ENCODE data around the gene TEAD3.
A peak's percentile ranks its signal among the peaks of the same experiment; 100 is the strongest.
"Not testable (repeated sequence)": the region's sequence is repeated elsewhere in the genome, so short reads cannot be mapped to it uniquely, and the experiment has no call there.

The TEAD3 gene

DNA sequence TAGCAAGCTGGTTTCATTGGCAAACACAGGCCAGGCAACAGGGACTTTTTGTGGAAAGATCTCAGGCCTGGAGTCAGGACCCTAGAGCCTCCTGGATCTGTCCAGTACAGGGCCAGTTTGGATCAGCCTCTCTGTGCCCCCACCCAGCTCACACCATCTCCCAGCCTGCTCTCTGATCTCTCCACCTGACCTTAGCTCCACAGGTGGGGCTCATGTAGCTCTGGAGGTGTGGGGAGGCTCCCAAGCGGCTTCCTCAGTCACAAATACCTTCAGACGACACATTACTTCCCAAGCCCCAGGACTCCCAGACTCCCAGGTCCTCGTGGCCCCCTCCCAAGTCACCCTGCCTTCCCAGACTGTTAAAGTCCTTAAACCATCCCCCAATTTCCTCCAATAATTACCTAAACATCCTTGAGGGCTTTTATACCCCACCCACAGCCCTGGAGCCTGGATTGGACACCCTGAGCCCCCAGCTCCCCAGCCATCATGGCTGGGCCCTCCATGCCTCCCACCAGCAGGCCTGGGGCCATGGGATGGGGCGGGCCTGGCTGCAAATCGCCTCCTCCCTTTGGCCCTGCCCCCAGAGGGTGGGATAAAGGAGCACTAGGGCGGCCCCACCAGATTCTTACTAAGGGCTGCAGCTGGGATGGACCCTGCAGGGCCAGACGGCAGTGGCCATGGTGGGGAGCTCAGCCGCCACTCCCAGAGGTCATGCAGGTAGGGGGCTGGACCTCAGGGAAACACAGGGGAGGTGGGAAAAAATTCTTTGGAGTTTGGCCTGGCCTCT, 60.6 kb downstream of the TEAD3 start:
- no peak for DNase-seq (ENCODE audit: low read depth)
- no peak for TF ChIP-seq MYC (IDR thresholded peaks at IDR 0.05; ENCODE audit: low read depth, low read length)
- TF ChIP-seq, protein P1, sequence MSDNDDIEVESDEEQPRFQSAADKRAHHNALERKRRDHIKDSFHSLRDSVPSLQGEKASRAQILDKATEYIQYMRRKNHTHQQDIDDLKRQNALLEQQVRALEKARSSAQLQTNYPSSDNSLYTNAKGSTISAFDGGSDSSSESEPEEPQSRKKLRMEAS (IDR thresholded peaks at IDR 0.05; ENCODE audit: low read depth, low read length) = no peak
- TF ChIP-seq, protein P2, sequence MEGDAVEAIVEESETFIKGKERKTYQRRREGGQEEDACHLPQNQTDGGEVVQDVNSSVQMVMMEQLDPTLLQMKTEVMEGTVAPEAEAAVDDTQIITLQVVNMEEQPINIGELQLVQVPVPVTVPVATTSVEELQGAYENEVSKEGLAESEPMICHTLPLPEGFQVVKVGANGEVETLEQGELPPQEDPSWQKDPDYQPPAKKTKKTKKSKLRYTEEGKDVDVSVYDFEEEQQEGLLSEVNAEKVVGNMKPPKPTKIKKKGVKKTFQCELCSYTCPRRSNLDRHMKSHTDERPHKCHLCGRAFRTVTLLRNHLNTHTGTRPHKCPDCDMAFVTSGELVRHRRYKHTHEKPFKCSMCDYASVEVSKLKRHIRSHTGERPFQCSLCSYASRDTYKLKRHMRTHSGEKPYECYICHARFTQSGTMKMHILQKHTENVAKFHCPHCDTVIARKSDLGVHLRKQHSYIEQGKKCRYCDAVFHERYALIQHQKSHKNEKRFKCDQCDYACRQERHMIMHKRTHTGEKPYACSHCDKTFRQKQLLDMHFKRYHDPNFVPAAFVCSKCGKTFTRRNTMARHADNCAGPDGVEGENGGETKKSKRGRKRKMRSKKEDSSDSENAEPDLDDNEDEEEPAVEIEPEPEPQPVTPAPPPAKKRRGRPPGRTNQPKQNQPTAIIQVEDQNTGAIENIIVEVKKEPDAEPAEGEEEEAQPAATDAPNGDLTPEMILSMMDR (IDR thresholded peaks at IDR 0.05; ENCODE audit: low read depth, low read length) = no peak
- no peak for TF ChIP-seq POLR2A (IDR thresholded peaks at IDR 0.05; ENCODE audit: extremely low read depth, insufficient read length)
- H3K4me3 ChIP-seq (ENCODE audit: low read depth, low read length) = no peak overlapping the region

DNA sequence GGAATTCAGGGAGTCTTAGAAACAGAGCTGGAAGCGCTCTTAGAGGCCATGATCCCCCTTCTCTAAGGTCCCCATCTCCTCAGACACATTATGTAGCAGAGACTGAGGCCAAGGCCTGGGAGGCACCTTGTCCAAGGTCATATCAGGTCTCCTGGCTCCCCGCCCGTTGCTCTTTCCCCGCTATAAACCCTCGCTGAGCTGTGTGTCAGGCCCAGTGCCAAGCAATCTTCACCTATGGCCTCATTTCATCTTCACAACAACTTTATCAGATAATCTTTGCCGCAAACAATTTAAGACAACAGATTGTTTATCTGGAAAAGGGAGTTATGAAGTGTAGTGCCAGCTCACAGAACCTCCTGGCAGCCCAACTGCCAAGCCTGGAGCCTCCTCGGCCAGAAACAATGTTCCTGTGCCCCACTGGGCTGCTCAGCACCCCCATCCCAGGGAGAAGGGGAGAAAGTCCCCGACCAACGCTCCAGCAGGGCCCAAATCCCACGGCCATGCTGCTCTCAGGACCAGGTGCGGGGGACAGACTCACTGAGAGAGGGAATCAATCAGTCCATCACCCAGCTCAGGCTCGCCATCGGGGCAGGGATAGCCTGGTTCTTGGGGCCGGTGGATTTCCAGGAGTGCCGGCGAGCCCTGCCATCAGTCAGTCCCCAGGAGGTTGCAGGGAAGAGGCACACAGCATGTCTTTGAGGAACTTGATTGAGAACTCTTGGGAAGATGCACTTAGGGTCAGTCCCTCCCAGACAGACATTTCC, 61.6 kb downstream of the TEAD3 start:
- no peak for DNase-seq (ENCODE audit: low read depth)
- H3K4me3 ChIP-seq (ENCODE audit: low read depth, low read length) = no peak overlapping the region
- TF ChIP-seq MYC (IDR thresholded peaks at IDR 0.05; ENCODE audit: low read depth, low read length) (no peak), POLR2A (IDR thresholded peaks at IDR 0.05; ENCODE audit: extremely low read depth, insufficient read length) (no peak)
- TF ChIP-seq, protein P1 (IDR thresholded peaks at IDR 0.05; ENCODE audit: low read depth, low read length) = no peak
- TF ChIP-seq, protein P2 (IDR thresholded peaks at IDR 0.05; ENCODE audit: low read depth, low read length) = no peak

DNA sequence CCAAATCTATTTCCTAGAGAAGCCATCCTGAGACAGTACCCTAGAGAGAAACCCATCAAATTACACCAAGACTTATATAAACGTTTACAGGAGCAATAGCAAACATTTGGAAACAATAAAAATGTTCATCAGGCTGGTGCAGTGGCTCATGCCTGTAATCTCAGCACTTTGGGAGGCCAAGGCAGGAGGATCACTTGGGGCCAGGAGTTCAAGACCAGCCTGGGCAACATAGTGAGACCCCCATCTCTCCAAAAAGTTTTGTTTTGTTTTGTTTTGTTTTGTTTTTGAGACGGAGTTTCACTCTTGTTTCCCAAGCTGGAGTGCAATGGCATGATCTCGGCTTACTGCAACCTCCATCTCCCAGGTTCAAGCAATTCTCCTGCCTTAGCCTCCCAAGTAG, 64.2 kb downstream of the TEAD3 start:
- H3K4me3 ChIP-seq (ENCODE audit: low read depth, low read length); DNase-seq (ENCODE audit: low read depth): not testable (repeated sequence)

DNA sequence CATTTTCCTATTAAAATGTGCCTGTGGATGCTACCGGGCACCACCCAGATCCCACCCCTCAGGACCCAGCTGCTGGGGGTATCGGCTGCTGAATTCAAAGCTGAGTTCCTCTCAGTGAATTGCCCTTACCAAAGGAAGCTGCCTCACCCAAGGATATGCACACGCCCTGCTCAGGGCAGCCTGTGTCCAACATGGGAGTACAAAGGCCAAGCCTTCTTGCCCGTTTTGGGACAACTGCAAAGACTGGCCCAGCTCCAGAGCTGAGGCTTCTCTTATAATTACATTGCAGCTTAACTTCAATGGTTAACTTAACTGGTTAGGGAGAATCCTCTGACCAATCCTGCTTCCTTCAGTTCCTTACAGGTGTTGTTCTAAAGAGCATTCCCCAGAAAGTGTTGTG, 64.6 kb downstream of the TEAD3 start:
- H3K4me3 ChIP-seq (ENCODE audit: low read depth, low read length) = no peak overlapping the region
- no peak for TF ChIP-seq MYC (IDR thresholded peaks at IDR 0.05; ENCODE audit: low read depth, low read length)
- TF ChIP-seq POLR2A (IDR thresholded peaks at IDR 0.05; ENCODE audit: extremely low read depth, insufficient read length) = no peak
- TF ChIP-seq, protein P2 (IDR thresholded peaks at IDR 0.05; ENCODE audit: low read depth, low read length) = no peak
- TF ChIP-seq, protein P1 (IDR thresholded peaks at IDR 0.05; ENCODE audit: low read depth, low read length) = no peak
- DNase-seq (ENCODE audit: low read depth) = no peak

DNA sequence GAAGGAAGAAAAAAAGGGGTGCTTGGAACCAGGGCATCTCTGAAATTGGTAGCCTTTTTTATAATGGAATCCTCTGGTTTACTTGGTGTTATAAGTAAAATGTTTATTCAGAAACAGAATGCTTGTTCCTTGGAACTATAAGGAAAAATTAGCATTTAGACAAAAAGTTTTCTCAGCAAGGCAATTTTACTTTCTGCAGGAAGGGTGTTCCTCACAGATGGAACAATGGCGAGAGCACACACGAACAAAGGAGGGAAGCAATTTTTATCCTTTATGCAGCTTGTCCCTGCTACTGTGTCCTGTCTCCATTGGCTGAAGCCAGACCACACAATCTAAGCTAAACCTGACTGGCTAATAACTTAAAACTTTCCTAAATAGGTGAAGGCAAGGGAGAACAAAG, 67.4 kb downstream of the TEAD3 start:
- TF ChIP-seq, protein P1 (IDR thresholded peaks at IDR 0.05; ENCODE audit: low read depth, low read length) = no peak
- TF ChIP-seq, protein P2 (IDR thresholded peaks at IDR 0.05; ENCODE audit: low read depth, low read length) = no peak
- TF ChIP-seq POLR2A (IDR thresholded peaks at IDR 0.05; ENCODE audit: extremely low read depth, insufficient read length) = no peak
- DNase-seq (ENCODE audit: low read depth) = peak; percentile 33
- H3K4me3 ChIP-seq (ENCODE audit: low read depth, low read length) = no peak overlapping the region

DNA sequence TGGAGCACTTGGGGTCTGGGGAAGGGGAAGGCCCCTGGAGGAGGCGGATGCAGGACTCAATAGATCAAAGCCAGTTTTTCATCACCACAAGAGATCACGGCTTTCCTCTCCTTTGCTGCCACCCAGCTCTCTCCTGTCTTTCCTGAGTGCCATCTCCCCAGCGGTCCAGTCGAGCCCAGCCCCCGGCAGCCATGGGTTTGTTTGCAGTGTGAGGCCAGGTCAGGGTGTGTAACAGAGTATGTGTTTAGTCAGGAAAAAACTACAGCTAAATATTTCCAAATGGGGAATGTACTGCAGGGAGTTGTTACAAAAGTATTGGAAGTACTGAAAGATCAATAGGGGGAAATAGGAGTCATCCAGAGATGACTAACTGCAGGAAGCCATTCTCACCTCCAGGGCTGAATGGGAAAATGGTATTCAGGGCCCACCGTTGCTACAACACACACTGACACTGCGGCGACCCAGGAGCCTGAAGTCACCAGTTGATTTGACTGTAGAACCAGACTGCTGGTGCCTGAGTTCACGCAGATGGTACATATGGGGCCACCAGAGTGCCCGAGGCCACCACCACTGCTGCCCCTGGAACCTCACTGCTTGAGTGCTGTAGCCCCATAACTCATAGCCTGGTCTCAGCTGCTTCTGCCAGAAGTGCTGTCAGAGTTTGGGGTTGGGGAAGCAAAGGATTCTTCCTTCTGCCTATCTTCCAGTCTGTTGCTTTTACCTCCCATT, 68.3 kb downstream of the TEAD3 start:
- TF ChIP-seq, protein P2 (IDR thresholded peaks at IDR 0.05; ENCODE audit: low read depth, low read length) = no peak
- TF ChIP-seq POLR2A (IDR thresholded peaks at IDR 0.05; ENCODE audit: extremely low read depth, insufficient read length) (no peak), MYC (IDR thresholded peaks at IDR 0.05; ENCODE audit: low read depth, low read length) (no peak)
- TF ChIP-seq, protein P1 (IDR thresholded peaks at IDR 0.05; ENCODE audit: low read depth, low read length) = no peak
- H3K4me3 ChIP-seq (ENCODE audit: low read depth, low read length) = no peak overlapping the region
- DNase-seq (ENCODE audit: low read depth) = no peak
